ENCODE data around the gene ZGPAT.

GRCh38 chr20:63775096-63775978 lies 67.5 kb downstream of the ZGPAT start:
- TF ChIP-seq BHLHE40 (IDR thresholded peaks at IDR 0.05; ENCODE audit: low read depth, low read length) (no peak), MAFK (IDR thresholded peaks at IDR 0.05; ENCODE audit: low read depth, low read length) (no peak), POLR2A (IDR thresholded peaks at IDR 0.05; ENCODE audit: low read depth, low read length) (no peak), RAD21 (IDR thresholded peaks at IDR 0.05; ENCODE audit: low read length) (peak; percentile 61), RFX5 (IDR thresholded peaks at IDR 0.05; ENCODE audit: low read depth, low read length) (no peak), FOS (IDR thresholded peaks at IDR 0.05; ENCODE audit: low read depth, low read length) (no peak)
- TF ChIP-seq, protein P1, sequence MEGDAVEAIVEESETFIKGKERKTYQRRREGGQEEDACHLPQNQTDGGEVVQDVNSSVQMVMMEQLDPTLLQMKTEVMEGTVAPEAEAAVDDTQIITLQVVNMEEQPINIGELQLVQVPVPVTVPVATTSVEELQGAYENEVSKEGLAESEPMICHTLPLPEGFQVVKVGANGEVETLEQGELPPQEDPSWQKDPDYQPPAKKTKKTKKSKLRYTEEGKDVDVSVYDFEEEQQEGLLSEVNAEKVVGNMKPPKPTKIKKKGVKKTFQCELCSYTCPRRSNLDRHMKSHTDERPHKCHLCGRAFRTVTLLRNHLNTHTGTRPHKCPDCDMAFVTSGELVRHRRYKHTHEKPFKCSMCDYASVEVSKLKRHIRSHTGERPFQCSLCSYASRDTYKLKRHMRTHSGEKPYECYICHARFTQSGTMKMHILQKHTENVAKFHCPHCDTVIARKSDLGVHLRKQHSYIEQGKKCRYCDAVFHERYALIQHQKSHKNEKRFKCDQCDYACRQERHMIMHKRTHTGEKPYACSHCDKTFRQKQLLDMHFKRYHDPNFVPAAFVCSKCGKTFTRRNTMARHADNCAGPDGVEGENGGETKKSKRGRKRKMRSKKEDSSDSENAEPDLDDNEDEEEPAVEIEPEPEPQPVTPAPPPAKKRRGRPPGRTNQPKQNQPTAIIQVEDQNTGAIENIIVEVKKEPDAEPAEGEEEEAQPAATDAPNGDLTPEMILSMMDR (conservative IDR thresholded peaks at IDR 0.05; ENCODE audit: low read depth, low read length) = peak; percentile 67

All from IMR-90 (cell line).